ENCODE data around the gene AK8. TPM values are rescaled to one million over a fixed set of nuclear protein-coding genes. Genes with fewer than 3 reads are reported as not detected.

AK8 gene
- total RNA-seq, 2 donors from 2014 or later = 0.26 TPM; not detected in 1

DNA sequence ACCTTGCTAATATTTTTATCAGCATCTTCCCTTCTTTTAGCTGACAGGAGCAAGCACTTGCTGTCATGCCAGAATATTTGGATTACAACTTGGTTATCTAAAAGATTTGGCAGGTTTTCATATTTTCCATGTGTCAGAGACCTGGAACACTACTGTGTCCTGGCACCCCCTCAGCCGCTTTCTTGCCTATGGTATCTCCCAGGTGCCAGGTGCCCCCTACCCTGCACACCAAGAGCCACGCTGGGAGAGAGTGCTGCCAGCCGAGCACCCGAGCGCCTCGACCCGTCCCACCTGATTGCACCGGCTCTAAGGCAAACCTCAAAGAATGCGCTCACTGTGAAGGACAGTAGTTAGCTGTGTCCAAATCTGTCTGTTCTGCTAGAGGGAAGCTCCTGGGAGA is 123.0 kb downstream of the AK8 start:
- Histone ChIP-seq H3K27me3 (no peaks in the 10 kb centered on the region), H3K9me3 (no peaks in the 10 kb centered on the region), H3K27ac (no peak overlapping the region), H3K4me1 (peaks cover 11% of the 10 kb centered on the region), H3K36me3 (replicated peaks in 1 of 2; ENCODE audit: insufficient read depth in 1 of 2, low read depth in 2 of 2) (no peaks in the 10 kb centered on the region), H3K4me3 (no peak overlapping the region)
- TF ChIP-seq POLR2A (IDR thresholded peaks at IDR 0.05) = no peak
- TF ChIP-seq, protein P1, sequence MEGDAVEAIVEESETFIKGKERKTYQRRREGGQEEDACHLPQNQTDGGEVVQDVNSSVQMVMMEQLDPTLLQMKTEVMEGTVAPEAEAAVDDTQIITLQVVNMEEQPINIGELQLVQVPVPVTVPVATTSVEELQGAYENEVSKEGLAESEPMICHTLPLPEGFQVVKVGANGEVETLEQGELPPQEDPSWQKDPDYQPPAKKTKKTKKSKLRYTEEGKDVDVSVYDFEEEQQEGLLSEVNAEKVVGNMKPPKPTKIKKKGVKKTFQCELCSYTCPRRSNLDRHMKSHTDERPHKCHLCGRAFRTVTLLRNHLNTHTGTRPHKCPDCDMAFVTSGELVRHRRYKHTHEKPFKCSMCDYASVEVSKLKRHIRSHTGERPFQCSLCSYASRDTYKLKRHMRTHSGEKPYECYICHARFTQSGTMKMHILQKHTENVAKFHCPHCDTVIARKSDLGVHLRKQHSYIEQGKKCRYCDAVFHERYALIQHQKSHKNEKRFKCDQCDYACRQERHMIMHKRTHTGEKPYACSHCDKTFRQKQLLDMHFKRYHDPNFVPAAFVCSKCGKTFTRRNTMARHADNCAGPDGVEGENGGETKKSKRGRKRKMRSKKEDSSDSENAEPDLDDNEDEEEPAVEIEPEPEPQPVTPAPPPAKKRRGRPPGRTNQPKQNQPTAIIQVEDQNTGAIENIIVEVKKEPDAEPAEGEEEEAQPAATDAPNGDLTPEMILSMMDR (IDR thresholded peaks at IDR 0.05) = no peak
- intact Hi-C loops (cut with DNase I) = no loop called here
- no peak for ATAC-seq
- no peak for DNase-seq
- 77 to 84% methylated on average over 7 to 9 of the region's 9 CpGs for WGBS, 2 donors

GRCh38 chr9:132754236-132754635 is 123.8 kb downstream of the AK8 start:
- H3K36me3 ChIP-seq (replicated peaks in 1 of 2; ENCODE audit: insufficient read depth in 1 of 2, low read depth in 2 of 2) = no peaks in the 10 kb centered on the region
- 74 to 88% methylated on average over 7 of the region's 7 CpGs for WGBS, 2 donors
- H3K27me3 ChIP-seq = no peaks in the 10 kb centered on the region
- no peak overlapping the region for H3K27ac ChIP-seq
- peaks cover 11% of the 10 kb centered on the region for H3K4me1 ChIP-seq
- no peak overlapping the region for H3K4me3 ChIP-seq
- H3K9me3 ChIP-seq = no peaks in the 10 kb centered on the region
- TF ChIP-seq POLR2A (IDR thresholded peaks at IDR 0.05) = no peak
- TF ChIP-seq, protein P1 (IDR thresholded peaks at IDR 0.05) = no peak
- intact Hi-C loops (cut with DNase I) = no loop called here
- ATAC-seq = no peak
- DNase-seq = no peak

GRCh38 chr9:132753593-132753880 is 124.5 kb downstream of the AK8 start:
- no peak for DNase-seq
- Histone ChIP-seq H3K9me3 (no peaks in the 10 kb centered on the region), H3K4me1 (peaks cover 11% of the 10 kb centered on the region), H3K27ac (no peak overlapping the region), H3K36me3 (replicated peaks in 1 of 2; ENCODE audit: insufficient read depth in 1 of 2, low read depth in 2 of 2) (no peaks in the 10 kb centered on the region), H3K27me3 (no peaks in the 10 kb centered on the region), H3K4me3 (no peak overlapping the region)
- TF ChIP-seq, protein P1 (IDR thresholded peaks at IDR 0.05) = no peak
- TF ChIP-seq POLR2A (IDR thresholded peaks at IDR 0.05) = no peak
- WGBS, 2 donors = 88% methylated on average over 6 to 7 of the region's 7 CpGs
- intact Hi-C loops (cut with DNase I) = no loop called here
- no peak for ATAC-seq

DNA sequence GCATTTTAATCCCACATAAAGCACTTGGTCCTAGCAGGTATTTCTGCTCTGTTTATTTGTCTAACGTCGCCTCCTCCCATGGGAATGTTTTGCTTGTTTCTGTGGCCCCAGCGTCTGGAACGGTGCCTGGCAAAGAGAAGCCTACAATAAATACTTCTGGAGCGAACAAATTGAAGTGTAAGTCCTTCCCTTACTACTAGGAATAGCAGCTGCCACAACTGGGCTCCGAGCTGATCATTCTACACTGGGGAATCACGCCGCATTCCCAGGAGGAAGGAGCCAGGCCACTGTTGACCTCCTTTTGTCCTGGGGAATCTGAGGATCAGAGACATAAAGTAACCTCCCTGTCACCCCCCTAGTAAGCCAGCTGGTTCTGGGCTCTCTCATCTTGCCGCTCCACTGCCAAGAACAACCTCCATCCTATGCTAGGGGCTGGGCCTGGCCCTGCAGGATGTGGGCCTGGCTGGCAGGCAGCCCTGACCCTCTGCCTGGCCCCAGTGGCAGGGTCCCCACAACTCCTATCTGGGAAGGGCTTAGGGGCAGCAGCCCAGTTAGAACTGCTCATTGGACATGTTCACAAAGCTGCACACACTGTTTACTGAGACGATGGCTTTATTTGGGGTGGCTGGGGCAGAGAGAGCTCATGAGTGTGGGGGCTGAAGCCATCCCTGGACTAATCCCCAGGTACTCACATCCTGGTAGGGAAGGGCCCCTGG is 125.0 kb downstream of the AK8 start:
- TF ChIP-seq, protein P1 (IDR thresholded peaks at IDR 0.05) = no peak
- no peak for TF ChIP-seq POLR2A (IDR thresholded peaks at IDR 0.05)
- Histone ChIP-seq H3K27me3 (no peaks in the 10 kb centered on the region), H3K27ac (no peak overlapping the region), H3K4me3 (no peak overlapping the region), H3K36me3 (replicated peaks in 1 of 2; ENCODE audit: insufficient read depth in 1 of 2, low read depth in 2 of 2) (no peaks in the 10 kb centered on the region), H3K9me3 (no peaks in the 10 kb centered on the region), H3K4me1 (peaks cover 11% of the 10 kb centered on the region)
- 36 to 54% methylated on average over 9 to 10 of the region's 10 CpGs for WGBS, 2 donors
- DNase-seq (peak in 2 of 4 donors; percentile 34 to 39), ATAC-seq (no peak)
- intact Hi-C loops (cut with DNase I) = no loop called here

- no peak overlapping the region for H3K4me3 ChIP-seq
- DNase-seq (no peak), ATAC-seq (no peak)
- no peak overlapping the region for H3K27ac ChIP-seq
- intact Hi-C loops (cut with DNase I) = no loop called here
- H3K27me3 ChIP-seq = no peaks in the 10 kb centered on the region
- no peaks in the 10 kb centered on the region for H3K36me3 ChIP-seq (replicated peaks in 1 of 2; ENCODE audit: insufficient read depth in 1 of 2, low read depth in 2 of 2)
- WGBS, 2 donors = 77 to 81% methylated on average over 9 of the region's 9 CpGs
- peaks cover 11% of the 10 kb centered on the region for H3K4me1 ChIP-seq
- no peaks in the 10 kb centered on the region for H3K9me3 ChIP-seq
- TF ChIP-seq, protein P1 (IDR thresholded peaks at IDR 0.05) = no peak
- no peak for TF ChIP-seq POLR2A (IDR thresholded peaks at IDR 0.05)
Measured at GRCh38 chr9:132750668-132751067, 127.4 kb downstream of the AK8 start.

All from body of pancreas (tissue), 4 donors.